Daoy (cell line): ENCODE measurements around the gene EIF4E. TPM values are rescaled to one million over a fixed set of nuclear protein-coding genes. Genes with fewer than 3 reads are reported as not detected.
"Not testable (repeated sequence)": the region's sequence is repeated elsewhere in the genome, so short reads cannot be mapped to it uniquely, and the experiment has no call there.

Experiments
- DNase-seq: peaks from one replicate; pipeline ENCODE4 v3.0.0-alpha.2; 2015; ENCODE audit warnings: low read depth
- total RNA-seq: library from RNA; depleted of rRNA; stranded (reverse); fragments of >200 nt; shearing (Covaris generic); gene quantifications from 2 replicates; pipeline ENCODE4 v1.2.3, GENCODE V29; 2014; rRNA removed

The EIF4E gene, protein sequence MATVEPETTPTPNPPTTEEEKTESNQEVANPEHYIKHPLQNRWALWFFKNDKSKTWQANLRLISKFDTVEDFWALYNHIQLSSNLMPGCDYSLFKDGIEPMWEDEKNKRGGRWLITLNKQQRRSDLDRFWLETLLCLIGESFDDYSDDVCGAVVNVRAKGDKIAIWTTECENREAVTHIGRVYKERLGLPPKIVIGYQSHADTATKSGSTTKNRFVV
- total RNA-seq, result 110 and 126 TPM in 2 replicates

DNA sequence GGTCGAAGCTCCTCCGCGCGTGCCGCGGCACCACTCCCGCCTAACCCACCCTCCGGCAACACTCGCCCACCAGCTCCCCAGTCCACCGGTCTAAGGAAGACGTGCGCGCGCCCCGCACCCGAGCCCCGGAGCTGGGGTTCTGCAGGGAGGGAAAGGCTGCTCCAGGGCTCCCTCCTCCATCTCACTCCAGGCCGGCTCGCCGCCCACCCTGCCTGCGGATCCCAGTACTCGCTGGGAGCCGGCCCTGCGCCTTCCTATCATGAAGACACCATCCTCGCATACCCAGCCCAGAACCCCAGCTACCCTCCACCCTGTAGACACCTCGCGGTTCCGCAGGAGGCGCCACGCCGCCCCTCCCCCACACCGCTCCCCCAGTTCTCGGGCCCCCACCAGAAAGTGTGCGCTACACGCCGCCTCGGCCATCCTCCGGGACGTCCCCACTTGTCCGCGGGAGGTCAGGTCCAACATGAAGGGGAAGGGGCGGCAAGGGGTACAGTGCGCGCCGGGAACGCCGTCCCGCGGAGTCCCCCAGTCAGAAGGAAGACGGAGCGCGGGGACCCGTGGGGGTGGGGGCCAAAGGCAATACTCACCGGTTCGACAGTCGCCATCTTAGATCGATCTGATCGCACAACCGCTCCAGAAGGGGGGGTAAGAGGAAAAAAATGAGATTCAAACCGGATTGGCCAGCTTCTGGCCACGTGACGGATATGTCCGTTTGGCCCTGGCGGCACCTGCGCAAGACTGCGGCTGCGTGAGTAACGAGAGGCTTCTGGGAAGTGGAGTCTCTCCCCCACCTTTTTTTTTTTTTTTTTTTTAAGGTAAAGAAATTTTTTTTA is at the start of gene EIF4E:
EIF4E (minus strand) TSS at position 629 of the 836 bp plus-strand sequence; CDS start at position 608, 21 bp downstream.
- DNase-seq, result peak; percentile 95

- DNase-seq, result no peak
These were observed 48.6 kb upstream of the EIF4E start for GRCh38 chr4:98977557-98977956.

- peak; percentile 5 for DNase-seq
These were observed 47.8 kb upstream of the EIF4E start for GRCh38 chr4:98976716-98977115.

- no peak for DNase-seq
These were observed 41.2 kb upstream of the EIF4E start for GRCh38 chr4:98969878-98970785.

DNA sequence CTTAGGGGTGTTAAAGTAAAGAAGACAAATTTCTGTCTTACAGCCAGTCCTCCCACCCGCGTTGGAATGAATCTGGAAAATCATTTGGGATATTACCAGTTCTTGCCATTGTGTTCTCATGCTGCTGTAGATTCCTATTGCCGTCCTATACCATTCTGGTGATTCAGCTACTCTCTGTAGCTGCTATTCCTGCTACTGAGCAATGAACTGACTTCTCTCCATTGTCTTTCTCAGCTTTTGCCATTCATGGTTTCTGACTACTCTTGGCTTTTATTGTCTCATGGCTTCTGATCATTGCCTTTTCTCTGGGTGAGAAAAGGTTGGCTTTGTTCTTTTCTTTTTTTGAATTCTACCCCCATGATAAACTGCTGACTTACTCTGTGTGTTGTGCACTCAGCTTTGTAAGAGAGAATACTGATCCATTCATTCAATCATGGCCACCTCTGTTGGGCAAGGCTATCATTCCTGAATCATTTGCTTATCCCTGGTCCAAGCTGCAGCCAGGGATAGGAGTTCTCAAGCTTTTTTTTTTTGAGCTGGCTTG is 38.9 kb upstream of the EIF4E start:
- no peak for DNase-seq

- DNase-seq, result no peak
These were observed 38.0 kb upstream of the EIF4E start for GRCh38 chr4:98966926-98967325.

- peak; percentile 2 for DNase-seq
These were observed 34.9 kb upstream of the EIF4E start for GRCh38 chr4:98963538-98964433.

- no peak for DNase-seq
These were observed 32.8 kb upstream of the EIF4E start for GRCh38 chr4:98961770-98962169.

DNA sequence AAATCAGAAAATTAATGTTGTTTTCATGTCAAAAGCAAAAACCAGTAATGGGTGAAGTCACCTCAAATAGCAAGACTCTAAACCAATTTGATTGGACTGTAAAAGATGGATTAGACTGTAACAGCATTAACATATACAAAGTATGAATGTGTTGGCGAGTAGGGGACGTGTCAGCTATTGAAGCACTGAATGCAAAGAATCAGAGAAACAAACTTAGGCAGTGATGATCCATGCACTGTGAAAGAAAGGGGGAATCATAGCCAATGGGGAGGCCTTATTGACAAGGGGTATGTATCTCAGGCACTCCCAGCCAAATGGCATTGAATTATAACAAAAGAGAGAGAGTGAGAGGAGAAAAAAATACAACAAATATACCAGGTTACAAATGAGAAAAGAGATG is 30.5 kb upstream of the EIF4E start:
- no peak for DNase-seq

- no peak for DNase-seq
These were observed 29.1 kb upstream of the EIF4E start for GRCh38 chr4:98958065-98958464.

GRCh38 chr4:98955229-98955628 is 26.3 kb upstream of the EIF4E start:
- no peak for DNase-seq

GRCh38 chr4:98951710-98952109 is 22.8 kb upstream of the EIF4E start:
- no peak for DNase-seq

DNA sequence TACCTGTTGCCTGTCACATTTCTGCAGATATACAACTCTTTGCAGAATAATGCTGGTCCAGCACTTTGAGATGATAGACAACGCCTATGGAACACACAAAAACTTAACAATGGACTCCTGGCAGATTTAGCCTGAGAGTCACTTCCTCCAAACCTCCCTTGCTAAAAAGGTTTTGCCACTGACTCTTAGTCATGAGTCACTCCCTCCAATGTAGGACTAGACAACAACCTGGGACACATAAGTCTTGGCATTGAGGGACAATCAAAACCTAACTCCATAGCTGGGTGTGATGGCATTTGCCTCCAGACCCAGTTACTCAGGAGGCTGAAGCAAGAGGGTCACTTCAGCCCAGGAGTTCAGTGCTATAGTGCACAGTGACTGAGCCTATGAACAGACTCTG is 22.0 kb upstream of the EIF4E start:
- DNase-seq, result no peak

- DNase-seq, result no peak
These were observed 17.4 kb upstream of the EIF4E start for GRCh38 chr4:98946359-98946758.

GRCh38 chr4:98945297-98945850 is 16.4 kb upstream of the EIF4E start:
- DNase-seq, result no peak

DNA sequence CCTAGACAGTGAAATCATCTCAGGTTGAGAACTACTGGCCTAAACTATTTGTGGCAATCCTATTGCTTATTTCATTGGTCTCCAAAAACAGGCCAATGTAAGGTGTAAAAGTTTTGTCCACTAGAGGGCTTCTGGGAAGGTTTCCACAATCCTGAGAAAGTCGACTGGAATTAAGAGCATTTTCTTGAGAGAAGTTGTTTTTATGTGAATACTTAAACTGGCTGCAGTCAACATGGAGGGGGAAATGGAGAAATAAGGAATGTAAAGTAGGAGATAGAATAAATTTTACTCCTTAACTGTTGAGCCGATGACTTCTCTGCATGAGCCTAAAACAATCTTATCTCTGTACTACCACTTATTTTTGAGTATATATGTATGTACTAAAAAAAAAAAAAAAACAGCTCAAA is 11.0 kb upstream of the EIF4E start:
- peak; percentile 5 for DNase-seq

- DNase-seq, result no peak
These were observed 10.5 kb upstream of the EIF4E start for GRCh38 chr4:98939438-98939837.

GRCh38 chr4:98937986-98938720 is 9.2 kb upstream of the EIF4E start:
- DNase-seq, result peak; percentile 9

- DNase-seq, result no peak
These were observed 6.7 kb upstream of the EIF4E start for GRCh38 chr4:98935633-98936032.

DNA sequence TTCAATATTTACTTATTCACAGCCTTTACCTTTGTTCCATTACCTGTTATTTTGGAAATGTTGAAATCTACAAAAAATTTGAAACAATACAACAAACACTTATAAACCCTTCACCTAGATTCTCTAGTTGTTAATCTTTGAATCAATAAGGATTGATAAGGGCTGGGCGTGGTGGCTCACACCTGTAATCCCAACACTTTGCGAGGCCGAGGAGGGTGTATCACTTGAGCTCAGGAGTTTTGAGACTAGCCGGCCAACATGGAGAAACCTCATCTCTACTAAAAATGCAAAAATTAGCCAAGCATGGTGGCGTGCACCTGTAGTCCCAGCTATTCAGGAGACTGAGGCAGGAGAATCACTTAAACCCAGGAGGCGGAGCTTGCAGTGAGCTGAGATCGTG is 5.9 kb upstream of the EIF4E start:
- not testable (repeated sequence) for DNase-seq
